GM12878 (cell line): Measurements from ENCODE around the gene NPLOC4. TPM values are rescaled to one million over a fixed set of nuclear protein-coding genes. Genes with fewer than 3 reads are reported as not detected.

Experiments used
- ATAC-seq: fragments of 200-7000 bp; cut with Tn5 transposase; 3 replicates; pipeline ENCODE4 v1.9.1; 2020; ENCODE audit warnings: mild to moderate bottlenecking, moderate library complexity
- BruUV-seq: library from RNA; stranded (reverse); fragments of 400-500 nt; replicated peaks from 2 replicates; lab custom pipeline; 2021; lab: Mats Ljungman, UMichigan
- CTCF ChIA-PET: fragments of 300-600 bp; sonication (Branson Sonifier 250); formaldehyde crosslinking; extraction: SDS; loops from one replicate; lab custom pipeline; 2021; ENCODE audit warnings: inconsistent platforms; lab: Yijun Ruan, JAX
- POLR2A ChIA-PET: fragments of 350-600 bp; formaldehyde crosslinking; extraction: SDS; loops from one replicate; lab custom pipeline; 2021; ENCODE audit warnings: inconsistent platforms; lab: Charles Lee
- RAD21 ChIA-PET: fragments of 300-600 bp; sonication (Branson Sonifier 250); formaldehyde crosslinking; loops from one replicate; lab custom pipeline; 2023; ENCODE audit warnings: antibody characterized with exemption; ENCODE audit not compliant: unreplicated experiment; lab: Charles Lee
- SMC1A ChIA-PET: fragments of 300-600 bp; sonication (Branson Sonifier 250); formaldehyde crosslinking; loops from one replicate; lab custom pipeline; 2023; ENCODE audit not compliant: unreplicated experiment, uncharacterized antibody; lab: Charles Lee
- DNase-seq: peaks from one replicate; pipeline ENCODE4 v3.0.0-alpha.2; 2011; ENCODE audit warnings: low read depth, low spot score
- FAIRE-seq: peaks from 3 replicates; lab custom pipeline; 2011; peaks lifted over from hg19 to GRCh38; lab: Jason Lieb, UNC
- H2AFZ ChIP-seq: 2 replicates; pipeline ENCODE4 v1.6.0; 2011; ENCODE audit warnings: low read depth, low read length, control low read depth; ENCODE audit not compliant: control insufficient read depth
- H3K27ac ChIP-seq: 2 replicates; pipeline ENCODE4 v1.5.1; 2011; ENCODE audit warnings: control low read depth; ENCODE audit not compliant: control insufficient read depth, insufficient read depth
- H3K27me3 ChIP-seq, 2 experiments: replicated peaks in 1 of 2; 2 replicates each; pipeline versions ENCODE4 v1.6.0 to v1.6.1; 2011; ENCODE audit warnings: low read length in 1 of 2; ENCODE audit not compliant: control insufficient read depth in 2 of 2, insufficient read depth in 2 of 2
- H3K36me3 ChIP-seq, 2 experiments: 2 replicates each; pipeline ENCODE4 v1.5.1; 2011; ENCODE audit warnings: low read length in 1 of 2; ENCODE audit not compliant: control insufficient read depth in 2 of 2, insufficient read depth in 2 of 2
- H3K4me1 ChIP-seq: 2 replicates; pipeline ENCODE4 v1.6.1; 2011; ENCODE audit warnings: mild to moderate bottlenecking, low read length, moderate library complexity, mixed read lengths; ENCODE audit not compliant: control insufficient read depth, insufficient read depth
- H3K4me2 ChIP-seq: 2 replicates; pipeline ENCODE4 v1.6.0; 2011; ENCODE audit warnings: control low read depth; ENCODE audit not compliant: control insufficient read depth, insufficient read depth
- H3K4me3 ChIP-seq: fragments of 200-600 bp; sonication (generic); 2 replicates; pipeline ENCODE4 v1.5.1; 2016
- H3K79me2 ChIP-seq: 2 replicates; pipeline ENCODE4 v1.6.0; 2011; ENCODE audit warnings: low read length; ENCODE audit not compliant: control insufficient read depth, insufficient read depth
- H3K9ac ChIP-seq: 2 replicates; pipeline ENCODE4 v1.8.0; 2011; ENCODE audit warnings: low read length, control low read depth, mixed read lengths; ENCODE audit not compliant: control insufficient read depth, insufficient read depth
- H3K9me3 ChIP-seq: replicated peaks from 3 replicates; pipeline ENCODE4 v1.5.1; 2011; ENCODE audit warnings: mild to moderate bottlenecking, low read length; ENCODE audit not compliant: control insufficient read depth, insufficient read depth
- H4K20me1 ChIP-seq: 2 replicates; pipeline ENCODE4 v1.6.0; 2011; ENCODE audit not compliant: control insufficient read depth, insufficient read depth
- ATF7 ChIP-seq: fragments of 450-650 bp; IDR thresholded peaks from 2 replicates; pipeline ENCODE4 v1.6.1; 2016; ENCODE audit warnings: low read depth, mild to moderate bottlenecking
- BRCA1 ChIP-seq: IDR thresholded peaks from 2 replicates; pipeline ENCODE4 v1.6.1; 2011; ENCODE audit warnings: low read depth, low read length, improper control_type of control experiment
- ELK1 ChIP-seq: IDR thresholded peaks from 2 replicates; pipeline ENCODE4 v1.6.1; 2012; ENCODE audit warnings: low read depth, low read length, improper control_type of control experiment
- FOS ChIP-seq: IDR thresholded peaks from 3 replicates; pipeline ENCODE4 v1.6.1; 2011; ENCODE audit warnings: borderline replicate concordance; ENCODE audit not compliant: insufficient read length; ENCODE audit errors: extremely low read depth
- HDGF ChIP-seq: fragments of 450-650 bp; IDR thresholded peaks from 2 replicates; pipeline ENCODE4 v1.6.1; 2016; ENCODE audit warnings: antibody characterized with exemption
- JUND ChIP-seq: IDR thresholded peaks from 2 replicates; pipeline ENCODE4 v1.6.1; 2012; ENCODE audit warnings: low read depth, mild to moderate bottlenecking, low read length, improper control_type of control experiment, moderate library complexity
- MAX ChIP-seq: IDR thresholded peaks from 2 replicates; pipeline ENCODE4 v1.6.1; 2012; ENCODE audit warnings: low read depth, low read length, improper control_type of control experiment
- MYC ChIP-seq: IDR thresholded peaks from 2 replicates; pipeline ENCODE4 v1.6.1; 2011; ENCODE audit warnings: mild to moderate bottlenecking, low read length, moderate library complexity, inconsistent platforms; ENCODE audit not compliant: insufficient read depth, insufficient replicate concordance, insufficient read length, severe bottlenecking
- NBN ChIP-seq: fragments of 450-650 bp; IDR thresholded peaks from 2 replicates; pipeline ENCODE4 v1.6.1; 2016
- NKRF ChIP-seq: fragments of 450-650 bp; conservative IDR thresholded peaks from 2 replicates; pipeline ENCODE4 v1.6.1; 2017; ENCODE audit warnings: mild to moderate bottlenecking, moderate library complexity
- NR2C1 ChIP-seq: fragments of 450-650 bp; IDR thresholded peaks from 2 replicates; pipeline ENCODE4 v1.6.1; 2017; ENCODE audit warnings: antibody characterized with exemption, mild to moderate bottlenecking, moderate library complexity
- NRF1 ChIP-seq: conservative IDR thresholded peaks from 2 replicates; pipeline ENCODE4 v1.6.1; 2011; ENCODE audit warnings: mild to moderate bottlenecking, low read depth, low read length, improper control_type of control experiment
- RB1 ChIP-seq: fragments of 450-650 bp; formaldehyde crosslinking; IDR thresholded peaks from 2 replicates; pipeline ENCODE4 v1.6.1; 2017; ENCODE audit warnings: mild to moderate bottlenecking, borderline replicate concordance
- RCOR1 ChIP-seq: conservative IDR thresholded peaks from 2 replicates; pipeline ENCODE4 v1.6.1; 2012; ENCODE audit warnings: low read depth, low read length, improper control_type of control experiment
- RUNX3 ChIP-seq: IDR thresholded peaks from 2 replicates; pipeline ENCODE4 v1.6.1; 2012; ENCODE audit warnings: low read length, inconsistent platforms
- SRF ChIP-seq, 2 experiments: IDR thresholded peaks; 2 replicates each; pipeline ENCODE4 v1.6.1; 2011; ENCODE audit warnings: low read depth in 2 of 2, low read length in 2 of 2, mild to moderate bottlenecking in 1 of 2, moderate library complexity in 1 of 2
- STAT1 ChIP-seq: fragments of 450-650 bp; conservative IDR thresholded peaks from 2 replicates; pipeline ENCODE4 v1.6.1; 2014; ENCODE audit warnings: antibody characterized with exemption, mild to moderate bottlenecking
- SUPT20H ChIP-seq: IDR thresholded peaks from 2 replicates; pipeline ENCODE4 v1.6.1; 2011; ENCODE audit warnings: low read depth, mild to moderate bottlenecking, low read length, moderate library complexity, borderline replicate concordance; ENCODE audit not compliant: control insufficient read depth
- TCF3 ChIP-seq: IDR thresholded peaks from 2 replicates; pipeline ENCODE4 v1.6.1; 2012; ENCODE audit warnings: low read depth, mild to moderate bottlenecking, low read length, borderline replicate concordance; ENCODE audit not compliant: insufficient read depth
- WRNIP1 ChIP-seq: IDR thresholded peaks from 2 replicates; pipeline ENCODE4 v1.6.1; 2011; ENCODE audit warnings: low read depth, low read length, improper control_type of control experiment, borderline replicate concordance
- WGBS: methylation state at CpG from one replicate; pipeline ENCODE4 v1.1.6; 2016; ENCODE audit warnings: low lambda C conversion rate; ENCODE audit not compliant: insufficient replicate concordance, insufficient coverage; ENCODE audit errors: missing lambda C conversion rate; 5-methylcytosine and 5-hydroxymethylcytosine counted together
- in situ Hi-C: fragments of 300-500 bp; cut with MboI; formaldehyde crosslinking; loops from 9 replicates; pipeline ENCODE4 v1.14.3; 2018; ENCODE audit warnings: mixed read lengths
- intact Hi-C: fragments of 100-400 bp; cut with micrococcal nuclease; formaldehyde crosslinking; loops from one replicate; pipeline ENCODE4 v1.14.2; 2022; ENCODE audit not compliant: unreplicated experiment
- polyA plus RNA-seq, 11 experiments: library from polyadenylated mRNA; depleted of rRNA in 4 of 11; unstranded in 6 of 11; stranded (reverse) in 5 of 11; fragments of >200 nt; fragmentation: Nextera tagmentation in 4 of 11; fragmentation: Illumina TruSeq in 1 of 11; extraction: Ambion mirVana in 4 of 11; extraction: Trizol in 1 of 11; gene quantifications; 1 replicate in 1 of 11; 2 replicates in 10 of 11; pipeline versions ENCODE4 v1.2.1 to v1.2.3, GENCODE V29; 2011 to 2016; ENCODE audit warnings: inconsistent platforms in 2 of 11, missing spikeins in 2 of 11, low read depth in 1 of 11
- total RNA-seq, 4 experiments: library from RNA; depleted of rRNA in 3 of 4; stranded (reverse); fragments of >200 nt in 3 of 4; fragmentation: Illumina TruSeq in 1 of 4; extraction: Trizol in 1 of 4; gene quantifications; 2 replicates each; pipeline versions ENCODE4 v1.2.1 to v1.2.3, GENCODE V29; 2013 to 2021

The NPLOC4 gene
- total and polyA plus RNA-seq, 10 of the 15 experiments (the other 5 are each of a cell fraction or from before 2014, with no cell fraction given): 1.5 to 83.7 (median 45.8) TPM

- WGBS: under 1% methylated on average over 106 of the region's 112 CpGs
- ChIA-PET CTCF (interaction anchor here (0.8 to 1.5 kb wide), 6 partner anchors 9 to 150 kb away, joined by 3 to 5 read pairs (median 4); no protein-coding TSS in a partner anchor), POLR2A (interaction anchor here (0.5 to 4.0 kb wide), 10 partner anchors 16 to 133 kb away, joined by 3 to 32 read pairs (median 3); partner anchors contain the start of genes CCDC137 and MRPL12), RAD21 (interaction anchor here (0.7 to 1.9 kb wide), 6 partner anchors 18 to 243 kb away, joined by 3 to 6 read pairs (median 4); partner anchors contain the start of gene MRPL12), SMC1A (no interaction called here)
- Histone ChIP-seq H3K36me3 (peaks cover 0 to 14% of the 10 kb centered on the region in 2 experiments; a peak in 3 of 4 replicates), H4K20me1 (peaks cover 8% of the 10 kb centered on the region; the same call in 1 of the 2 replicates), H3K9me3 (no peaks in the 10 kb centered on the region), H3K4me1 (peaks cover 11% of the 10 kb centered on the region), H3K4me2 (peak within 1 kb of the TSS; percentile 97), H3K27me3 (no peaks in the 10 kb centered on the region), H3K9ac (peak within 1 kb of the TSS; percentile 95), H3K27ac (peak within 1 kb of the TSS; percentile 78), H3K79me2 (peaks cover 38% of the 10 kb centered on the region), H2AFZ (peak within 1 kb of the TSS; percentile 24), H3K4me3 (peak within 1 kb of the TSS; percentile 95)
- no TSS peak for BruUV-seq
- peak; percentile 95 for DNase-seq
- peak; percentile 97 for FAIRE-seq
- intact Hi-C loops (loop anchor here (2.0 kb wide), 1 partner anchor 19 kb away; the partner anchor contains the start of gene MRPL12), in situ Hi-C loops (no loop called here)
- peak; percentile 99 for ATAC-seq
- TF ChIP-seq BRCA1: no peak
- peak; percentile 70; the same call in 1 of the 2 replicates for TF ChIP-seq NBN
- no peak for TF ChIP-seq MYC
- no peak for TF ChIP-seq TCF3
- TF ChIP-seq ATF7: no peak
- TF ChIP-seq MAX: peak; percentile 63; the same call in 1 of the 2 replicates
- TF ChIP-seq SUPT20H: no peak
- peak; percentile 89 for TF ChIP-seq FOS
- TF ChIP-seq JUND: no peak
- TF ChIP-seq NRF1: peak; percentile 67
- TF ChIP-seq RCOR1: no peak
- TF ChIP-seq RB1: no peak
- TF ChIP-seq NR2C1: no peak
- TF ChIP-seq ELK1: peak; percentile 72
- TF ChIP-seq NKRF: peak; percentile 98
- TF ChIP-seq SRF (IDR thresholded peaks at IDR 0.05; ENCODE audit: low read depth in 2 of 2, low read length in 2 of 2): no peak
- no peak; the same call in 1 of the 2 replicates for TF ChIP-seq STAT1
- TF ChIP-seq RUNX3: no peak; the same call in 1 of the 2 replicates
- no peak for TF ChIP-seq HDGF
- TF ChIP-seq WRNIP1: no peak
These were observed 46.9 kb upstream of the NPLOC4 start, which contains the start of the genes ARL16 and HGS for GRCh38 chr17:81683584-81684441. TSS of gene ARL16 (minus strand) at chr17:81683797. CDS start at chr17:81683753, 44 bp downstream. TSS of gene HGS (plus strand) at chr17:81684011. CDS start at chr17:81684067, 56 bp downstream.
